GM23248 (cell line): ENCODE measurements around the gene ZIC5. TPM values are rescaled to one million over a fixed set of nuclear protein-coding genes. Genes with fewer than 3 reads are reported as not detected.

ENCODE experiments used
- DNase-seq: peaks from one replicate; pipeline ENCODE4 v3.0.0-alpha.2; 2015
- H2AFZ ChIP-seq: fragments of 200-600 bp; sonication (generic); 2 replicates; pipeline ENCODE4 v1.6.1; 2016; ENCODE audit warnings: antibody characterized with exemption
- H3F3A ChIP-seq: fragments of 200-600 bp; sonication (generic); 2 replicates; pipeline ENCODE4 v1.6.1; 2016; ENCODE audit warnings: mild to moderate bottlenecking, antibody characterized with exemption, mixed run types; ENCODE audit not compliant: insufficient read depth
- H3K27ac ChIP-seq: fragments of 200-600 bp; sonication (generic); 2 replicates; pipeline ENCODE4 v1.5.1; 2016; ENCODE audit warnings: mild to moderate bottlenecking
- H3K27me3 ChIP-seq: fragments of 200-600 bp; sonication (generic); replicated peaks from 2 replicates; pipeline ENCODE4 v1.6.1; 2016; ENCODE audit warnings: mild to moderate bottlenecking; ENCODE audit not compliant: insufficient read depth
- H3K36me3 ChIP-seq: fragments of 200-600 bp; sonication (generic); 2 replicates; pipeline ENCODE4 v1.6.1; 2016; ENCODE audit warnings: low read depth, mild to moderate bottlenecking
- H3K4me1 ChIP-seq: fragments of 200-600 bp; sonication (generic); 2 replicates; pipeline ENCODE4 v1.6.1; 2016; ENCODE audit warnings: mild to moderate bottlenecking; ENCODE audit not compliant: insufficient read depth
- H3K4me2 ChIP-seq: fragments of 200-600 bp; sonication (generic); one replicate; pipeline ENCODE4 v1.6.1; 2016; ENCODE audit warnings: mild to moderate bottlenecking; ENCODE audit not compliant: unreplicated experiment
- H3K4me3 ChIP-seq: fragments of 200-600 bp; sonication (generic); 2 replicates; pipeline ENCODE4 v1.5.1; 2016; ENCODE audit warnings: mild to moderate bottlenecking
- H3K79me2 ChIP-seq: fragments of 200-600 bp; sonication (generic); 2 replicates; pipeline ENCODE4 v1.6.1; 2016; ENCODE audit warnings: mild to moderate bottlenecking; ENCODE audit not compliant: insufficient read depth
- H3K9ac ChIP-seq: fragments of 200-600 bp; sonication (generic); 2 replicates; pipeline ENCODE4 v1.6.1; 2016; ENCODE audit warnings: mild to moderate bottlenecking
- H3K9me2 ChIP-seq: fragments of 200-600 bp; sonication (generic); 2 replicates; pipeline ENCODE4 v1.6.1; 2016; ENCODE audit warnings: mixed run types, mild to moderate bottlenecking, moderate library complexity; ENCODE audit not compliant: insufficient read depth
- H3K9me3 ChIP-seq: fragments of 200-600 bp; sonication (generic); one replicate; pipeline ENCODE4 v1.6.1; 2017; ENCODE audit warnings: low read depth
- H4K20me1 ChIP-seq: fragments of 200-600 bp; sonication (generic); 2 replicates; pipeline ENCODE4 v1.6.0; 2016; ENCODE audit not compliant: insufficient read depth
- EZH2 ChIP-seq: fragments of 200-600 bp; sonication (generic); IDR thresholded peaks from 2 replicates; pipeline ENCODE4 v1.6.1; 2018; ENCODE audit warnings: antibody characterized with exemption, mild to moderate bottlenecking; ENCODE audit not compliant: insufficient read depth, poor library complexity, severe bottlenecking
- EZH2phosphoT487 ChIP-seq: fragments of 200-600 bp; sonication (generic); IDR thresholded peaks from 2 replicates; pipeline ENCODE4 v1.6.1; 2018; ENCODE audit warnings: antibody characterized with exemption, moderate library complexity, mild to moderate bottlenecking, low read depth; ENCODE audit not compliant: insufficient read depth
- WGBS, 2 experiments: methylation state at CpG; one replicate each; pipeline ENCODE4 v1.1.6; 2015 to 2017; ENCODE audit warnings: low lambda C conversion rate in 2 of 2, low coverage in 1 of 2; ENCODE audit errors: missing lambda C conversion rate in 2 of 2; 5-methylcytosine and 5-hydroxymethylcytosine counted together
- in situ Hi-C: fragments of 300-500 bp; cut with MboI; formaldehyde crosslinking; loops from 2 replicates; pipeline ENCODE4 v1.15.0; 2020
- polyA plus RNA-seq: library from polyadenylated mRNA; unstranded; fragments of >200 nt; fragmentation: Nextera tagmentation; extraction: Ambion mirVana; gene quantifications from 2 replicates; pipeline ENCODE4 v1.2.1, GENCODE V29; 2016
- total RNA-seq: library from RNA; depleted of rRNA; stranded (reverse); fragments of >200 nt; shearing (Covaris generic); gene quantifications from 2 replicates; pipeline ENCODE4 v1.2.3, GENCODE V29; 2014

ZIC5 gene
- total and polyA plus RNA-seq, 2 experiments from 2014 or later = not detected

GRCh38 chr13:99977334-99977911 lies 5.9 kb upstream of the ZIC5 start:
- Histone ChIP-seq H3F3A (no peaks in the 10 kb centered on the region), H3K4me2 (no peak overlapping the region), H3K27me3 (peaks cover 83% of the 10 kb centered on the region), H2AFZ (no peak overlapping the region), H4K20me1 (no peaks in the 10 kb centered on the region), H3K9me2 (no peaks in the 10 kb centered on the region), H3K9me3 (no peaks in the 10 kb centered on the region), H3K4me3 (no peak overlapping the region), H3K27ac (no peak overlapping the region), H3K79me2 (no peaks in the 10 kb centered on the region), H3K9ac (no peak overlapping the region), H3K36me3 (no peaks in the 10 kb centered on the region), H3K4me1 (no peaks in the 10 kb centered on the region)
- in situ Hi-C loops = no loop called here
- 63 to 73% methylated on average over 7 of the region's 7 CpGs for WGBS, 2 experiments
- TF ChIP-seq EZH2phosphoT487 = no peak
- TF ChIP-seq EZH2 = no peak
- DNase-seq = no peak

GRCh38 chr13:99976575-99976974 lies 5.0 kb upstream of the ZIC5 start:
- Histone ChIP-seq H3K4me2 (no peak overlapping the region), H4K20me1 (no peaks in the 10 kb centered on the region), H3K9me3 (no peaks in the 10 kb centered on the region), H3K27ac (no peak overlapping the region), H3K4me3 (no peak overlapping the region), H3K9ac (no peak overlapping the region), H2AFZ (no peak overlapping the region), H3K9me2 (no peaks in the 10 kb centered on the region), H3K4me1 (no peaks in the 10 kb centered on the region), H3K79me2 (no peaks in the 10 kb centered on the region), H3F3A (no peaks in the 10 kb centered on the region), H3K36me3 (no peaks in the 10 kb centered on the region), H3K27me3 (peaks cover 86% of the 10 kb centered on the region)
- no peak for TF ChIP-seq EZH2phosphoT487
- peak; percentile 33 for TF ChIP-seq EZH2
- in situ Hi-C loops = no loop called here
- WGBS, 2 experiments = 23 to 24% methylated on average over 5 of the region's 5 CpGs
- no peak for DNase-seq

- Histone ChIP-seq H3K4me1 (no peaks in the 10 kb centered on the region), H3K36me3 (no peaks in the 10 kb centered on the region), H3K4me2 (no peak overlapping the region), H3K27me3 (peaks cover 89% of the 10 kb centered on the region), H3K9me2 (no peaks in the 10 kb centered on the region), H3K27ac (no peak overlapping the region), H2AFZ (no peak overlapping the region), H3F3A (no peaks in the 10 kb centered on the region), H3K4me3 (no peak overlapping the region), H3K9ac (no peak overlapping the region), H3K79me2 (no peaks in the 10 kb centered on the region), H4K20me1 (no peaks in the 10 kb centered on the region), H3K9me3 (no peaks in the 10 kb centered on the region)
- TF ChIP-seq EZH2phosphoT487 = no peak
- no peak for TF ChIP-seq EZH2
- WGBS, 2 experiments = 53 to 57% methylated on average over 19 of the region's 19 CpGs
- in situ Hi-C loops = no loop called here
- DNase-seq = no peak
Measured at GRCh38 chr13:99975626-99976025, 4.1 kb upstream of the ZIC5 start.

- no peak overlapping the region for H3K9ac ChIP-seq
- H3K27ac ChIP-seq = no peak overlapping the region
- 23 to 27% methylated on average over 30 to 31 of the region's 34 CpGs for WGBS, 2 experiments
- no peaks in the 10 kb centered on the region for H3K9me2 ChIP-seq
- H3K4me3 ChIP-seq = no peak overlapping the region
- H4K20me1 ChIP-seq = no peaks in the 10 kb centered on the region
- no peaks in the 10 kb centered on the region for H3K4me1 ChIP-seq
- no peaks in the 10 kb centered on the region for H3F3A ChIP-seq
- DNase-seq = no peak
- no peaks in the 10 kb centered on the region for H3K9me3 ChIP-seq
- TF ChIP-seq EZH2phosphoT487 = no peak
- TF ChIP-seq EZH2 = no peak
- H3K4me2 ChIP-seq = no peak overlapping the region
- H3K36me3 ChIP-seq = no peaks in the 10 kb centered on the region
- H3K27me3 ChIP-seq = peaks cover 88% of the 10 kb centered on the region
- no peak overlapping the region for H2AFZ ChIP-seq
- in situ Hi-C loops = no loop called here
- no peaks in the 10 kb centered on the region for H3K79me2 ChIP-seq
Measured at GRCh38 chr13:99974939-99975561, 3.5 kb upstream of the ZIC5 start.
